Adipocyte (in vitro differentiated cells): ENCODE data around the gene LILRB2.
"Not testable (repeated sequence)": the region's sequence is repeated elsewhere in the genome, so short reads cannot be mapped to it uniquely, and the experiment has no call there.

Experiments
- DNase-seq: peaks from one replicate; pipeline ENCODE4 v3.0.0-alpha.2; 2015; ENCODE audit warnings: low read depth
- H3K27me3 ChIP-seq: replicated peaks from 2 replicates; pipeline ENCODE4 v1.7.0; 2013; ENCODE audit warnings: mild to moderate bottlenecking, low read length, moderate library complexity; ENCODE audit not compliant: control insufficient read depth, insufficient read depth
- H3K36me3 ChIP-seq: 2 replicates; pipeline ENCODE4 v1.7.0; 2013; ENCODE audit warnings: low read length, mild to moderate bottlenecking, moderate library complexity; ENCODE audit not compliant: control insufficient read depth, insufficient read depth, severe bottlenecking
- H3K4me1 ChIP-seq: 2 replicates; pipeline ENCODE4 v1.7.0; 2013; ENCODE audit warnings: mild to moderate bottlenecking, low read length, moderate library complexity; ENCODE audit not compliant: control insufficient read depth, insufficient read depth
- H3K4me3 ChIP-seq: 2 replicates; pipeline ENCODE4 v1.7.0; 2013; ENCODE audit warnings: mild to moderate bottlenecking, low read length, moderate library complexity
- H3K9ac ChIP-seq: 2 replicates; pipeline ENCODE4 v1.7.0; 2013; ENCODE audit warnings: mild to moderate bottlenecking, low read length, moderate library complexity
- H3K9me3 ChIP-seq: 2 replicates; pipeline ENCODE4 v1.7.0; 2013; ENCODE audit warnings: mild to moderate bottlenecking, low read length, moderate library complexity; ENCODE audit not compliant: control insufficient read depth

Gene LILRB2

DNA sequence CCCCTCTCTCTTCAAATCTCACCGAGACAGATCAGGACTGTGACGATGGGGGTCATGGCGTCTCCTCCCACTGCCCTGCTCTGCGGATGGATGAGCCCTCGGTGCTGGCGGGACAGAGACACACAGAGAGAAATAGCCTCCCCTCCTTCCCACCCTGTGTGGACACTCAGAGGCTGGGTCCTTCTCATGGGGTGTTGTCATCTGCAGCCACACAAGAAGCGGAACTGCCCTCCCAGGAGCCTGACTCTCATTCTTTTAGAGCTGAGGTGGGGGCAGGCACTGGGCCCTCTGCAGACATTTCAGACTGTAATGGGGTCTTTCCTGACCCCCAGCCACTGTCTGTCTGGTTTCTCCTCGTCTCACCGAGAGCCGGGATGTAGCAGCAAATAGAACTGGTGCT, 469 bp downstream of the LILRB2 start:
- DNase-seq, H3K36me3 ChIP-seq, H3K4me1 ChIP-seq, H3K4me3 ChIP-seq, H3K9ac ChIP-seq, H3K9me3 ChIP-seq: not testable (repeated sequence)
- H3K27me3 ChIP-seq, result peaks cover 24% of the 10 kb centered on the region

DNA sequence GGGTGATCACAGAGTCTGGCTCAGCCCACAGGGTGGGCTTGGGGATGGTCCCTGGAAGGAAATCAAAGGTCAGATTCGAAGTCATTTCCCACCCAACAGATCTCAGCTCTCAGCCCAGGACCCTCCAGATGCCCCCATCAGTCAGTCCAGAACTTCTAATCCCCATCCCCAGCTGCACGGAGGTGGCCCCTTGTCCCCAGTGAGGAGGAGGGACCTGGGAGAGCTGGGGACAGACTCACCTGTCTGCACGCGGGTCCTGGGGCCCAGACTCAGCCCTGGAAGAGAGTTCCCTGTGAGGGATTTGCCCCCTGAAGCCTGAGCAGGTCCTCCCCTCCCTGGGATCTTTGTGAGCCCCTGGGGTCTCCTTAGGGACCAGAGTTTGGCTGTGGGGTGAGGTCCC, 885 bp downstream of the LILRB2 start:
- H3K27me3 ChIP-seq, result peaks cover 24% of the 10 kb centered on the region
- not testable (repeated sequence) for H3K4me3 ChIP-seq, DNase-seq, H3K9ac ChIP-seq, H3K4me1 ChIP-seq, H3K36me3 ChIP-seq, H3K9me3 ChIP-seq

DNA sequence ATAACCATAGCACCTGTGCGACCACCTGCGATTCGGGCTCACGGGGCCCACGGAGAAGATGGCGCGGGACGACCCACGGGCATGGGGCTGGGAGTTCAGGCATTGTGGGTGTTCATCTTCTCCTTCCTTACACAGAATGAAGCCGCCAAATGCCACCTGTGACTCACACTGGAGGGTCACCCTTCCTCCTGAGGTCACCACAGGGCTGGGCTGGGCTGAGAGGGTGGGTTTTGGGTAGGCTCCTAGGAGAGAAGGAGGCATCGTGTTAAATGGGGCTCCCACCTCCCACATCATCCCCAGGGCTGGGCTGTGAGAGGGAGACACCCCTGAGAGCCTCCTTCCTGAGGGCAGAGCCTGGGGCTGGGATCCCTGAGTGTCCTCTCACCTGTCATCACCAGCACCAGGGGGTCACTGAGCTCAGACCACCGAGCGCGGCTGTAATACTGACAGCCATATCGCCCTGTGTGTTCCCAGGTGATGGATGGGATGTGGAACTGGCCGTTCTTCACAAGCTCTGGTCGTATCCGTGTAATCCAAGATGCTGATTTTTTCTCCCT, 1.4 kb downstream of the LILRB2 start:
- Histone ChIP-seq H3K27me3 (peaks cover 24% of the 10 kb centered on the region), H3K9ac (no peak overlapping the region), H3K36me3 (no peaks in the 10 kb centered on the region), H3K4me3 (no peak overlapping the region), H3K4me1 (no peaks in the 10 kb centered on the region), H3K9me3 (no peaks in the 10 kb centered on the region)
- no peak for DNase-seq

DNA sequence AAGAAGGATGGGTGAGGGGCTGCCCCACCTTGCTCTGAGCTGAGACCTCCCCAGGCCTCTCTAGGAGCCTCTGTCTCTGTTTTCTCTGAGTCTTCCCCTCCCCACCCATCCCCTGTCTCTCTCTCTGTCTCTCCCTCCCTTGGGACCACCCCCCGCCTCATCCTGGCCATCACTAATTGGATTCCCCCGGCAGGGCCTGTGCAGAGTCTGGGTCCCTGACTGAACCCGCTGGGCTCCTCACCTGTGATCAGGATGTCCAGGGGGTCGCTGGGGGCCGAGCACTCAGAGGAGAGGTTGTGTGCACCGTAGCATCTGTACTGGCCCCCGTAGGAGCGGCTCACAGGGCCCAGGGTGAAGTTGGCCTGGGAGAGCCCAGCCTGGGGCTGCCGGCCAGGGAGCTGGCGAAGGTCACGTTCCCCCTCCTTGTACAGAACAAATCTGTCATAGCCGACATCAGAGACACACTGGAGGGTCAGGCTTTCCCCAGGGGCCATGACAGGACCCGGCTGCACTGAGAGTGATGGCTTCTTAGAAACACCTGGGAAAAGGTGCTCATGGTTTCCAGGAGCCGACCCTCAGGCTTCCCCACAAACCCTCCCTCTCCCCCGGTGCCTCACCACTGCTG, 2.2 kb downstream of the LILRB2 start:
- not testable (repeated sequence) for DNase-seq, H3K4me3 ChIP-seq, H3K9ac ChIP-seq, H3K36me3 ChIP-seq, H3K4me1 ChIP-seq, H3K9me3 ChIP-seq
- H3K27me3 ChIP-seq, result peaks cover 24% of the 10 kb centered on the region

DNA sequence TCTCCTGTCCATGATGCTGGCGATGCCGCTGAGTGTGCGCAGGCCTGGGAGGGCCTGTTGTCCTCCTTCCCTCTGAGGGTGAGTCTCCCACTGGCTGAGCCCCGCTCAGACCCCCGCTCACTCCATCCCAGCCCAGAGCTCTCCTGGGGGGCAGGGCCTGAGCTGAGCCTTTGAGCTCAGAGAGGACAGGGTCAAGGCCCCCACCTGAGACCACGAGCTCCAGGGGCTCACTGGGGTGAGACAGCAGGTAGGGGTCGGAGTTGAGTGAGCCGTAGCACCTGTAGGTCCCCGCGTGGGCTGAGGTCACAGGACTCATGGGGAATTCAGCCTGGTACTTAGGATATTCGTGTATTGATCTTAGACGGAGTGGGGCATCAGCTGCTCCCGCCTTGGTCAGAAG, 2.9 kb downstream of the LILRB2 start:
- peaks cover 21% of the 10 kb centered on the region for H3K27me3 ChIP-seq
- not testable (repeated sequence) for H3K9ac ChIP-seq, H3K36me3 ChIP-seq, H3K4me3 ChIP-seq, H3K9me3 ChIP-seq, DNase-seq, H3K4me1 ChIP-seq

DNA sequence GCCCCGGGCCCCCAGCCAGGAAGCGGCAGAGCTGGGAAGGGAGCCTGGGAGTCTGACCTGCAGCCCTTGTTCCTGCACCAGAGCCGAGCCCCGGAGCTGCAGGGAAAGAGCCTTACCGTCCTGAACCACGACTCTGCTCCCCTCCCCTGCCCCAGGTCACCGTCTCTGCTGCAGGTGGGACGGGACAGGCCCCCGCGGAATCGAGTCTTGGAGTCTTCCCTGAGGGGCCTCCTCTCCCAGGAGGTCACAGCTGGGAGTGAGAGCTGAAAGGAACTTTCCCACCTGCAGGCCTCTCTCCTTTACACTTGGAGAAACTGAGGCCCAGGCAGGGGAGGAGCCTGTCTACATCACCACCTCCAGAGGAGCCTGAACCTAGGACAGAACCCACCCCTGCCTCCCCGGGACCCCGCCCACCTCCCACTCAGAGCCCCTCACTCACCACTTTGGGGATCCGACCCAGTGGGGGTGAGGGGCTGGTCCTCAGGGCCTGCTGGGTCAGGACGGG, 3.7 kb downstream of the LILRB2 start:
- H3K4me3 ChIP-seq, H3K36me3 ChIP-seq, DNase-seq, H3K4me1 ChIP-seq, H3K9ac ChIP-seq, H3K9me3 ChIP-seq: not testable (repeated sequence)
- H3K27me3 ChIP-seq, result peaks cover 13% of the 10 kb centered on the region

DNA sequence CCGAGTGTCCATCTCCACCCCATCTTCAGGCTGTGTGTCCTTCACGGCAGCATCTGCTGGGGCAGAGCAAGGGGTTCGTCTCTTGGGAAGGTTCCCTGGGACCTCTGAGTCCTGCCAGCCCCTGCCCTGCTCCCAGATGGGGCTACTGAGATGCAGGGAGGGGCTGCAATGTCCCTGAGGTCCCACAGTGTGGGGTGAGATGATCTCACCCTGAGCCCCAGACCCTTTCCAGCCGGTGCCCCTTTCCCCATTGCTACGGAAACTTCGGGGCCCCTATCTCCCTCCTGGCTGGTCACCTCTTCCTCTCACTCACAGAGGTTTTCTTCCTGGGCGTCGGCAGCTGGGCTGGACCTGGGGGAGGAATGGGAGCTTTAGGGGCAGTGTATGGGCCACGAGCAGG, 5.0 kb downstream of the LILRB2 start:
- no peaks in the 10 kb centered on the region for H3K9me3 ChIP-seq
- H3K9ac ChIP-seq, result no peak overlapping the region
- no peaks in the 10 kb centered on the region for H3K36me3 ChIP-seq
- H3K4me3 ChIP-seq, result no peak overlapping the region
- no peaks in the 10 kb centered on the region for H3K4me1 ChIP-seq
- H3K27me3 ChIP-seq, result peaks cover 12% of the 10 kb centered on the region
- no peak for DNase-seq

DNA sequence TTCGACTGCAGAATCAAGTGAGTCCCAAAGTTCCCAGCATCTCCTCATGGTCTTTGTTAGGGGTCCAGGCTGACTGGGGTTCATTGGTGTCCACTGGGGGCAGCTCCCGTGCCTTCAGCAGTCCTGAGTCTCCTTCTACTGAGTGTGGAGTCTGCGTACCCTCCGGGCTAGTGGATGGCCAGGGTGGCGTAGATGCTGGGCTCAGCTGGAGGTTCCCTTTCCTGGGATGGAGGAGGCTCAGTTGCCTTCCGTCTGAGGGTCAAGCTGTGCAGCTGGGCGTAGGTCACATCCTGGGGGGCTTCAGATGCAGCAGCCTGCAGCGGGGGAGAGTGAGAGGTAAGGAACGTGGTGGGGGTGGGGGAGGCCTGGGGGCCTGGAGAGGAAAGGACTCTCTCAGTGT, 6.4 kb downstream of the LILRB2 start:
- not testable (repeated sequence) for H3K9ac ChIP-seq, H3K4me1 ChIP-seq, H3K36me3 ChIP-seq, H3K27me3 ChIP-seq, DNase-seq, H3K9me3 ChIP-seq, H3K4me3 ChIP-seq

DNA sequence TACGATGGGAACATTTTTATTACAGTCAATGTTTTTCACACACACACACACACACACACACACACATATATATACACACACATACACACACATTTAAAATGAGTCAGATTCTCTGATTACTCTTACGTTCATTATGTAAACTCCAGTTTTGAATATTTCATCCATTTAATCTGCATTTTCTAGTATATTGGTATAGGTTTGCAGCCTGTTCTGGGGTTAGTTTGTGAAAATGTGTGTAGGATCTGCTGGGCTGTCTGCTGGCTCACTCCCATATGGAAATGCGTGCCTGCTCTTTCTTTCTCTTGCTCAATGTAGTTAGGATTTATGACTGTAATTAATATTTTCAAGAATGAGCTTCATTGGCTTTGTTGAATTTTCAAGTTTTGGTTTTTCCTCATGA, 7.1 kb downstream of the LILRB2 start:
- DNase-seq, result no peak
- H3K4me3 ChIP-seq, result no peak overlapping the region
- no peaks in the 10 kb centered on the region for H3K36me3 ChIP-seq
- no peaks in the 10 kb centered on the region for H3K9me3 ChIP-seq
- peaks cover 8% of the 10 kb centered on the region for H3K27me3 ChIP-seq
- no peaks in the 10 kb centered on the region for H3K4me1 ChIP-seq
- H3K9ac ChIP-seq, result no peak overlapping the region

DNA sequence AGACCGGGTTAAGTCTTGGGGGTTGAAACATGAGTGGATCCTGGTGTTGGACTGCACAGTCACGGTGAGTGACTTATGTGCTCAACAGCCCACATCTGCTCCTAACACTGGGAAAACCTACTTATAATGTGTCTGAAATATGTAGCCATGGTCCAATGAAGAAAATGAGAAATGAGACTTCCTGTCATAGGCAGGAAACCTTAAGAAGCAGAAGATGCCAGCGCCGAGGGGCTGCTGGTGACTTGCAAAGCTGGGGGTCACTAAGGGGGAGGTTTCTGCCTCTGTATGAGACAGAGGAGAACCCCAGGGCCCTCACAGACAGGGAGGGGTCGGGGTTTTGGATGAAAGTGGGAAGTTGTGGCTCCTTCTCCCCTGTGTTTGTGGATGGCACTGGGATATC, 8.7 kb downstream of the LILRB2 start:
- H3K36me3 ChIP-seq, H3K9ac ChIP-seq, H3K4me3 ChIP-seq, H3K4me1 ChIP-seq, H3K9me3 ChIP-seq, DNase-seq: not testable (repeated sequence)
- peaks cover 12% of the 10 kb centered on the region for H3K27me3 ChIP-seq

DNA sequence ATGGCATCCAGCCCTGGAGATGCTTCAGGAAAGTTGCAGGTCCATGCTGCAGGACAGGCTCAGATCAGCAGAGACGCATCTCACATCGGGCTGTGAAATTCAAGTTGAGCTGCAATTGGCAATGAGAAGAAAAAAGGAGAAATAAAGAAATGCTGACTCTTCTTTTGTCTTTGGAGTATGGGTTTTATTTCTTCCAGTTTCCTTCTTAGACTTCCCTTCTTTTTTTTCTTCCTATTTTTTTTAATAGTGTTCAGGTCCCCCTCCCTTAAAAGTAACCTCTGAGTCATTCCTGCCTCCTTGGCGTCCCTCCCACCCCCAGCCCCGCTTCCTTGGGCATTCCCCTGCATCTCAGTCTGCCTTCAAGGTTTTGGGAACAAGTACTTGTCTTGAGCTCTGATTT, 9.3 kb downstream of the LILRB2 start:
- not testable (repeated sequence) for H3K9ac ChIP-seq, H3K4me3 ChIP-seq, H3K9me3 ChIP-seq, H3K4me1 ChIP-seq, DNase-seq, H3K36me3 ChIP-seq
- H3K27me3 ChIP-seq, result peaks cover 12% of the 10 kb centered on the region

DNA sequence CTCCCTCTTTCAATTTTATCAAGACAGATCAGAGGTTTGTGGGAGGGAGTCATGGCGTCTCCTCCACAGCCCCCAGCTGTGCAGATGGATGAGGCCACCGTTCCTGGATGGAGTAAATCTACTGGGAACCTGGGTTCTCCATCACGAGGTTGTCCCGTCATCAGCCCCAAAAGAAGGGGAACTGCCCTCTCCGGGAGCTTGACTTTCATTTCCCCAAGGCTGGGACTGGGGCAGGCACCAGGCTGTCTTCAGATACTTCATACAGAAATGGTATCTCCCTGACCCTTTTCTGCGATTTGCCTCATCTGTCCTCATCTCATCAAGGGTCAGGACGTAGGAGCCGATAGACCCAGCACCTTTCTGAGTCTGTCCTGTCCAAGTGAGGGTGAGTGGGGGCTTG, 9.8 kb downstream of the LILRB2 start:
- DNase-seq, result no peak
- Histone ChIP-seq H3K36me3 (no peaks in the 10 kb centered on the region), H3K27me3 (peaks cover 12% of the 10 kb centered on the region), H3K9ac (no peak overlapping the region), H3K4me3 (no peak overlapping the region), H3K9me3 (no peaks in the 10 kb centered on the region), H3K4me1 (no peaks in the 10 kb centered on the region)
